ENCODE measurements around the gene WDCP.

- TF ChIP-seq POLR2A (IDR thresholded peaks at IDR 0.05) = no peak
- no peak for TF ChIP-seq CTCF (IDR thresholded peaks at IDR 0.05)
Measured at GRCh38 chr2:24009367-24009679, 37.9 kb downstream of the WDCP start.

Measured in tibial nerve (tissue), 3 donors.